ENCODE data around the gene TSPAN18.

The TSPAN18 gene

GRCh38 chr11:44876906-44877305 is 150.1 kb downstream of the TSPAN18 start:
- Histone ChIP-seq H3K27me3 (ENCODE audit: insufficient read depth, low read length) (peaks cover 8% of the 10 kb centered on the region; the same call in 1 of the 2 replicates), H3K9me2 (ENCODE audit: low read depth, low read length) (no peaks in the 10 kb centered on the region), H3K4me1 (ENCODE audit: insufficient read depth, low read length, severe bottlenecking) (no peaks in the 10 kb centered on the region), H3K27ac (ENCODE audit: low read depth, low read length, poor library complexity, severe bottlenecking) (no peak overlapping the region), H4K20me1 (ENCODE audit: insufficient read depth, low read length) (no peaks in the 10 kb centered on the region), H3K9ac (ENCODE audit: low read length) (no peak overlapping the region), H3K4me3 (ENCODE audit: low read depth, low read length, poor library complexity, severe bottlenecking) (no peak overlapping the region), H3K9me3 (ENCODE audit: low read length) (no peaks in the 10 kb centered on the region), H3F3A (ENCODE audit: insufficient read depth, low read length) (no peaks in the 10 kb centered on the region), H2AFZ (ENCODE audit: low read length) (no peak overlapping the region), H3K79me2 (ENCODE audit: insufficient read depth, low read length) (no peaks in the 10 kb centered on the region), H3K36me3 (ENCODE audit: insufficient read depth, low read length) (no peaks in the 10 kb centered on the region), H3K4me2 (ENCODE audit: low read length) (no peak overlapping the region)
- TF ChIP-seq EZH2 (IDR thresholded peaks at IDR 0.05; ENCODE audit: borderline replicate concordance, low read length) (no peak), CTCF (IDR thresholded peaks at IDR 0.05; ENCODE audit: low read length) (no peak)

- Histone ChIP-seq H3F3A (ENCODE audit: insufficient read depth, low read length) (no peaks in the 10 kb centered on the region), H3K9me2 (ENCODE audit: low read depth, low read length) (no peaks in the 10 kb centered on the region), H3K27me3 (ENCODE audit: insufficient read depth, low read length) (peaks cover 8% of the 10 kb centered on the region; the same call in 1 of the 2 replicates), H3K4me2 (ENCODE audit: low read length) (no peak overlapping the region), H3K79me2 (ENCODE audit: insufficient read depth, low read length) (no peaks in the 10 kb centered on the region), H3K9me3 (ENCODE audit: low read length) (no peaks in the 10 kb centered on the region), H4K20me1 (ENCODE audit: insufficient read depth, low read length) (no peaks in the 10 kb centered on the region), H3K4me1 (ENCODE audit: insufficient read depth, low read length, severe bottlenecking) (no peaks in the 10 kb centered on the region), H3K27ac (ENCODE audit: low read depth, low read length, poor library complexity, severe bottlenecking) (no peak overlapping the region), H2AFZ (ENCODE audit: low read length) (no peak overlapping the region), H3K9ac (ENCODE audit: low read length) (no peak overlapping the region), H3K36me3 (ENCODE audit: insufficient read depth, low read length) (no peaks in the 10 kb centered on the region), H3K4me3 (ENCODE audit: low read depth, low read length, poor library complexity, severe bottlenecking) (no peak overlapping the region)
- TF ChIP-seq EZH2 (IDR thresholded peaks at IDR 0.05; ENCODE audit: borderline replicate concordance, low read length), result no peak
- TF ChIP-seq CTCF (IDR thresholded peaks at IDR 0.05; ENCODE audit: low read length), result no peak
Measured at GRCh38 chr11:44877571-44878497, 151.1 kb downstream of the TSPAN18 start.

- Histone ChIP-seq H3K9ac (ENCODE audit: low read length) (no peak overlapping the region), H3K9me2 (ENCODE audit: low read depth, low read length) (no peaks in the 10 kb centered on the region), H3K27ac (ENCODE audit: low read depth, low read length, poor library complexity, severe bottlenecking) (no peak overlapping the region), H3K9me3 (ENCODE audit: low read length) (no peaks in the 10 kb centered on the region), H3F3A (ENCODE audit: insufficient read depth, low read length) (no peaks in the 10 kb centered on the region), H2AFZ (ENCODE audit: low read length) (no peak overlapping the region), H3K4me2 (ENCODE audit: low read length) (no peak overlapping the region), H3K27me3 (ENCODE audit: insufficient read depth, low read length) (peaks cover 8% of the 10 kb centered on the region; the same call in 1 of the 2 replicates), H3K36me3 (ENCODE audit: insufficient read depth, low read length) (no peaks in the 10 kb centered on the region), H3K4me3 (ENCODE audit: low read depth, low read length, poor library complexity, severe bottlenecking) (no peak overlapping the region), H4K20me1 (ENCODE audit: insufficient read depth, low read length) (no peaks in the 10 kb centered on the region), H3K4me1 (ENCODE audit: insufficient read depth, low read length, severe bottlenecking) (no peaks in the 10 kb centered on the region), H3K79me2 (ENCODE audit: insufficient read depth, low read length) (no peaks in the 10 kb centered on the region)
- TF ChIP-seq EZH2 (IDR thresholded peaks at IDR 0.05; ENCODE audit: borderline replicate concordance, low read length), result no peak
- TF ChIP-seq CTCF (IDR thresholded peaks at IDR 0.05; ENCODE audit: low read length), result no peak
Measured at GRCh38 chr11:44878711-44879110, 151.9 kb downstream of the TSPAN18 start.

Data from OCI-LY1 (cell line).